SK-N-SH treated with all-trans-retinoic acid at 6 μM for 48 hours (cell line): ENCODE data around the gene NOX5.

ENCODE experiments used
- ATAC-seq: fragments of 200-7000 bp; cut with Tn5 transposase; 3 replicates; pipeline ENCODE4 v1.9.1; 2020; ENCODE audit warnings: mild to moderate bottlenecking, moderate library complexity
- ARNTL ChIP-seq: fragments of 450-650 bp; formaldehyde crosslinking; IDR thresholded peaks from 2 replicates; pipeline ENCODE4 v1.5.0; 2020; ENCODE audit warnings: low read depth, mild to moderate bottlenecking, moderate library complexity, borderline replicate concordance
- BACH2 ChIP-seq: fragments of 250-450 bp; sonication (Bioruptor Pico); IDR thresholded peaks from 2 replicates; pipeline ENCODE4 v1.9.0; 2021; ENCODE audit warnings: mild to moderate bottlenecking, borderline replicate concordance
- CREB5 ChIP-seq: fragments of 250-450 bp; sonication (Bioruptor Pico); IDR thresholded peaks from 2 replicates; pipeline ENCODE4 v1.5.1; 2020; ENCODE audit warnings: low read depth, mild to moderate bottlenecking, moderate library complexity
- CSDC2 ChIP-seq: fragments of 250-450 bp; sonication (Bioruptor Pico); IDR thresholded peaks from 2 replicates; pipeline ENCODE4 v1.5.0; 2020; ENCODE audit warnings: mild to moderate bottlenecking, moderate library complexity
- ESRRG ChIP-seq: fragments of 250-450 bp; sonication (Bioruptor Pico); IDR thresholded peaks from 2 replicates; pipeline ENCODE4 v1.6.1; 2021; ENCODE audit warnings: mild to moderate bottlenecking
- GLIS3 ChIP-seq: fragments of 250-450 bp; sonication (Bioruptor Pico); IDR thresholded peaks from 2 replicates; pipeline ENCODE4 v1.5.0; 2020; ENCODE audit warnings: mild to moderate bottlenecking, moderate library complexity
- ISL1 ChIP-seq: fragments of 250-450 bp; sonication (Bioruptor Pico); IDR thresholded peaks from 2 replicates; pipeline ENCODE4 v2.1.2; 2022; ENCODE audit warnings: mild to moderate bottlenecking, moderate library complexity
- OSR1 ChIP-seq: fragments of 250-450 bp; sonication (Bioruptor Pico); IDR thresholded peaks from 2 replicates; pipeline ENCODE4 v1.8.0; 2022; ENCODE audit warnings: moderate library complexity, mild to moderate bottlenecking, inconsistent platforms
- PATZ1 ChIP-seq: fragments of 250-450 bp; sonication (Bioruptor Pico); IDR thresholded peaks from 2 replicates; pipeline ENCODE4 v1.8.0; 2020; ENCODE audit warnings: mild to moderate bottlenecking, moderate library complexity, borderline replicate concordance
- POU6F1 ChIP-seq: fragments of 250-450 bp; sonication (Bioruptor Pico); IDR thresholded peaks from 2 replicates; pipeline ENCODE4 v1.8.0; 2021; ENCODE audit warnings: low read depth, mild to moderate bottlenecking, moderate library complexity, borderline replicate concordance
- PPARA ChIP-seq: fragments of 250-450 bp; sonication (Bioruptor Pico); IDR thresholded peaks from 2 replicates; pipeline ENCODE4 v1.5.0; 2020; ENCODE audit warnings: mild to moderate bottlenecking, borderline replicate concordance
- RARB ChIP-seq: fragments of 250-450 bp; sonication (Bioruptor Pico); IDR thresholded peaks from 2 replicates; pipeline ENCODE4 v1.8.0; 2021; ENCODE audit warnings: mild to moderate bottlenecking, moderate library complexity
- SNAI2 ChIP-seq: fragments of 250-450 bp; sonication (Bioruptor Pico); IDR thresholded peaks from 2 replicates; pipeline ENCODE4 v1.5.0; 2020; ENCODE audit warnings: mild to moderate bottlenecking, moderate library complexity
- TCF4 ChIP-seq: fragments of 250-450 bp; sonication (Bioruptor Pico); IDR thresholded peaks from 2 replicates; pipeline ENCODE4 v1.8.0; 2021; ENCODE audit warnings: mild to moderate bottlenecking, moderate library complexity, borderline replicate concordance
- TOX ChIP-seq: fragments of 250-450 bp; sonication (Bioruptor Pico); IDR thresholded peaks from 2 replicates; pipeline ENCODE4 v1.8.0; 2021; ENCODE audit warnings: mild to moderate bottlenecking, moderate library complexity, borderline replicate concordance
- ZC3H10 ChIP-seq: fragments of 250-450 bp; sonication (Bioruptor Pico); IDR thresholded peaks from 2 replicates; pipeline ENCODE4 v1.5.1; 2021; ENCODE audit warnings: mild to moderate bottlenecking, moderate library complexity
- ZFP3 ChIP-seq: fragments of 250-450 bp; sonication (Bioruptor Pico); IDR thresholded peaks from 2 replicates; pipeline ENCODE4 v1.5.0; 2020; ENCODE audit warnings: mild to moderate bottlenecking, moderate library complexity
- ZFP30 ChIP-seq: fragments of 450-650 bp; formaldehyde crosslinking; IDR thresholded peaks from 2 replicates; pipeline ENCODE4 v1.5.0; 2022; ENCODE audit warnings: mild to moderate bottlenecking, moderate library complexity
- ZNF565 ChIP-seq: fragments of 450-650 bp; formaldehyde crosslinking; conservative IDR thresholded peaks from 2 replicates; pipeline ENCODE4 v1.5.0; 2020; ENCODE audit warnings: low read depth, mild to moderate bottlenecking, moderate library complexity
- ZNF70 ChIP-seq: fragments of 450-650 bp; formaldehyde crosslinking; IDR thresholded peaks from 2 replicates; pipeline ENCODE4 v1.5.0; 2020; ENCODE audit warnings: mild to moderate bottlenecking, moderate library complexity
- ZNF8 ChIP-seq: fragments of 450-650 bp; formaldehyde crosslinking; IDR thresholded peaks from 2 replicates; pipeline ENCODE4 v1.5.0; 2020; ENCODE audit warnings: mild to moderate bottlenecking, moderate library complexity
- TF ChIP-seq, protein P1 (sequence below): fragments of 250-450 bp; sonication (Bioruptor Pico); IDR thresholded peaks from 2 replicates; pipeline ENCODE4 v1.5.0; 2020; ENCODE audit warnings: mild to moderate bottlenecking, moderate library complexity
- TF ChIP-seq, protein P2 (sequence below): fragments of 250-450 bp; sonication (Bioruptor Pico); IDR thresholded peaks from 2 replicates; pipeline ENCODE4 v1.5.1; 2021; ENCODE audit warnings: mild to moderate bottlenecking, moderate library complexity

Gene NOX5

DNA sequence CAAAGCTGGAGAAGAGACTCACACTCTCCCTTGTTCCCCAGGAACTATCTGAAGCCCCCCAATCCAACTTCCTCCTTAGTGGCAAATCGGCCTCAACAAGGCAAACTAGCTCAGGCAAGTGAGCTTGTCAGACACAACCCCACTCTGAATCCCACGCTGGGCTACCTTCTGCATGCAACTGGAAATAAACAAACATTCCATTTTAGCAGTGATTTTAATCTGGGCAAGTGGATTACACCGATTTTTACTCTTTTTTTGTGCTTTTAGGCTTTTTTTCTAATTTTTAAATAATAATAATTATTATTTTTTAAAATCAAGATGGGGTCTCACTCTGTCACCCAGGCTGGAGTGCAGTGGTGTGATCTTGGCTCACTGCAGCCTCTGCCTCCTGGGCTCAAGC is 2.9 kb upstream of the NOX5 start:
- no peak for TF ChIP-seq GLIS3 (CRISPR knock-in tag)
- TF ChIP-seq ZFP3 (CRISPR knock-in tag): no peak
- TF ChIP-seq ESRRG (CRISPR knock-in tag): no peak
- TF ChIP-seq ZFP30: no peak
- no peak for TF ChIP-seq TCF4
- TF ChIP-seq ZNF70 (CRISPR knock-in tag): no peak
- TF ChIP-seq CSDC2 (CRISPR knock-in tag): no peak
- TF ChIP-seq PPARA (CRISPR knock-in tag): no peak
- TF ChIP-seq TOX: no peak
- no peak for TF ChIP-seq SNAI2 (CRISPR knock-in tag)
- ATAC-seq: no peak

GRCh38 chr15:69012761-69013364 is 1.6 kb upstream of the NOX5 start:
- TF ChIP-seq PPARA (CRISPR knock-in tag) (no peak), GLIS3 (CRISPR knock-in tag) (no peak), ZFP3 (CRISPR knock-in tag) (peak; percentile 66; the same call in 1 of the 2 replicates), ZNF565 (no peak), ARNTL (CRISPR knock-in tag) (no peak)
- no peak for ATAC-seq

DNA sequence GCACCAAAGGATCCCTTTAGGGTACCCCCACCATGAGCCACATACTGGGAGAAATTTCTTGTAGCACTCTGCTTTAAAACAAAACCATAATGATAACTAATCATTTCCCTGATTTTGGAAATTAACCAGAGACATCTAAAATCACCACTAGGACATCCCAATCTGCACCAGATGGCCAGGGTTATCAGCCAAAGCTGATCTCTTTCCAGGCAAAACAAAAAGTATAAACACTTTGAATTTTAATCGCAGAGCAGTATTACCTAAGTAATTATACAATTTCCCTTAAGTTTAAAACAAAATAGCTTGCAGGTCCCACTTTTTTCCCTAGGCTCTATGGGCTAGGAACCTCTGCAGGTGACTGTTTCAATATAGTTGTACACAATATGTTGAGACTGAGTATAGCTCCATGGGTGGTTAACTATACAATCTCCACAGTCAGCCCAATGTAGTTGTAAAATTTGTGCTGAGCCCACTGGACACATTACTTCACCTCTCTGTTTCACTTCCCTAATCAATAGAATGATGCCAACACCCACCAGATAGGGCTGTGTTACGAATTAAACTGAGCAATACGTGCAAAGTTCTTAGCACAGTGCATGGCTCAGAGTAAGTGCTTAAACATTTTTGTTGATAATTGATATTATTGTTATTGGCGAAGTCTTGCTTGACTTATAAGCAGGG is 629 bp upstream of the NOX5 start:
- peak; percentile 55; the same call in 1 of the 2 replicates for TF ChIP-seq TCF4
- TF ChIP-seq ARNTL (CRISPR knock-in tag): no peak
- no peak for ATAC-seq

DNA sequence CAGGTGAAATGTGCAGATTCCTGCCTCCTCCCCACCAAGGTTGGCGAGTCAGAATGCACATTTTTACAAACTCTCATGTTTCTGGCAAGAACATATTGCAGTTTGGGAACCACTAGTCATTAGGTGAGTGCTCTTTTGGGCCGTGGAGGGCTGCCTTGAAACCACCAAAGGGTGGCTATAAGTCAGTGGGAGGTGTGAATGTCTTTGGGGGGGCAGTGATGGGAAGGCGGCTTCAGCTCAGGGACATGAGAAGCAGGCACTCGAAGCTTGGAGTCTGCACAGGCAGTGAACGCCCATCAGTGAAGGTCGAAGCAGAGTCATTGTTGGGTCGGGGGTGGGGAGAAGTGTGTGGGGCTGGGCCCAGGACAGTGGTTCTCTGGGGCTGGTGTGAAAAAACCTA is 1.1 kb downstream of the NOX5 start:
- no peak for ATAC-seq
- TF ChIP-seq ZNF8 (CRISPR knock-in tag) (no peak), RARB (CRISPR knock-in tag) (no peak), ISL1 (CRISPR knock-in tag) (no peak), BACH2 (CRISPR knock-in tag) (no peak), ZC3H10 (CRISPR knock-in tag) (no peak), CREB5 (CRISPR knock-in tag) (no peak), PPARA (CRISPR knock-in tag) (no peak), TCF4 (no peak), OSR1 (CRISPR knock-in tag) (no peak), GLIS3 (CRISPR knock-in tag) (no peak), CSDC2 (CRISPR knock-in tag) (no peak), POU6F1 (CRISPR knock-in tag) (no peak), PATZ1 (CRISPR knock-in tag) (no peak), ZNF565 (no peak), ZFP30 (no peak), ZFP3 (CRISPR knock-in tag) (no peak)
- TF ChIP-seq, protein P1, sequence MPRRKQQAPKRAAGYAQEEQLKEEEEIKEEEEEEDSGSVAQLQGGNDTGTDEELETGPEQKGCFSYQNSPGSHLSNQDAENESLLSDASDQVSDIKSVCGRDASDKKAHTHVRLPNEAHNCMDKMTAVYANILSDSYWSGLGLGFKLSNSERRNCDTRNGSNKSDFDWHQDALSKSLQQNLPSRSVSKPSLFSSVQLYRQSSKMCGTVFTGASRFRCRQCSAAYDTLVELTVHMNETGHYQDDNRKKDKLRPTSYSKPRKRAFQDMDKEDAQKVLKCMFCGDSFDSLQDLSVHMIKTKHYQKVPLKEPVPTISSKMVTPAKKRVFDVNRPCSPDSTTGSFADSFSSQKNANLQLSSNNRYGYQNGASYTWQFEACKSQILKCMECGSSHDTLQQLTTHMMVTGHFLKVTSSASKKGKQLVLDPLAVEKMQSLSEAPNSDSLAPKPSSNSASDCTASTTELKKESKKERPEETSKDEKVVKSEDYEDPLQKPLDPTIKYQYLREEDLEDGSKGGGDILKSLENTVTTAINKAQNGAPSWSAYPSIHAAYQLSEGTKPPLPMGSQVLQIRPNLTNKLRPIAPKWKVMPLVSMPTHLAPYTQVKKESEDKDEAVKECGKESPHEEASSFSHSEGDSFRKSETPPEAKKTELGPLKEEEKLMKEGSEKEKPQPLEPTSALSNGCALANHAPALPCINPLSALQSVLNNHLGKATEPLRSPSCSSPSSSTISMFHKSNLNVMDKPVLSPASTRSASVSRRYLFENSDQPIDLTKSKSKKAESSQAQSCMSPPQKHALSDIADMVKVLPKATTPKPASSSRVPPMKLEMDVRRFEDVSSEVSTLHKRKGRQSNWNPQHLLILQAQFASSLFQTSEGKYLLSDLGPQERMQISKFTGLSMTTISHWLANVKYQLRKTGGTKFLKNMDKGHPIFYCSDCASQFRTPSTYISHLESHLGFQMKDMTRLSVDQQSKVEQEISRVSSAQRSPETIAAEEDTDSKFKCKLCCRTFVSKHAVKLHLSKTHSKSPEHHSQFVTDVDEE (CRISPR knock-in tag): no peak
- TF ChIP-seq, protein P2, sequence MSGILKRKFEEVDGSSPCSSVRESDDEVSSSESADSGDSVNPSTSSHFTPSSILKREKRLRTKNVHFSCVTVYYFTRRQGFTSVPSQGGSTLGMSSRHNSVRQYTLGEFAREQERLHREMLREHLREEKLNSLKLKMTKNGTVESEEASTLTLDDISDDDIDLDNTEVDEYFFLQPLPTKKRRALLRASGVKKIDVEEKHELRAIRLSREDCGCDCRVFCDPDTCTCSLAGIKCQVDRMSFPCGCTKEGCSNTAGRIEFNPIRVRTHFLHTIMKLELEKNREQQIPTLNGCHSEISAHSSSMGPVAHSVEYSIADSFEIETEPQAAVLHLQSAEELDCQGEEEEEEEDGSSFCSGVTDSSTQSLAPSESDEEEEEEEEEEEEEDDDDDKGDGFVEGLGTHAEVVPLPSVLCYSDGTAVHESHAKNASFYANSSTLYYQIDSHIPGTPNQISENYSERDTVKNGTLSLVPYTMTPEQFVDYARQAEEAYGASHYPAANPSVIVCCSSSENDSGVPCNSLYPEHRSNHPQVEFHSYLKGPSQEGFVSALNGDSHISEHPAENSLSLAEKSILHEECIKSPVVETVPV (CRISPR knock-in tag): no peak
- TF ChIP-seq, all 23 proteins: peak for 0
